GM21786 (cell line): ENCODE results near the gene ATG4A.

ENCODE experiments used
- ATAC-seq: cut with Tn5 transposase; IDR thresholded peaks from one replicate; pipeline ENCODE4 v1.9.1; 2021; ENCODE audit not compliant: unreplicated experiment

The ATG4A gene

GRCh38 chrX:108091264-108091877, at the start of gene ATG4A, which contains the start of gene PSMD10:
TSS of gene ATG4A (plus strand) at chrX:108091778. CDS start at chrX:108091827, 49 bp downstream.
TSS of gene PSMD10 (minus strand) at chrX:108091542. CDS start at chrX:108091520, 22 bp downstream.
- ATAC-seq: peak; percentile 96

GRCh38 chrX:108044554-108045256, 46.9 kb upstream of the ATG4A start, which contains the start of gene VSIG1:
TSS of gene VSIG1 (plus strand) at chrX:108045065. CDS start at chrX:108045131, 66 bp downstream.
- no peak for ATAC-seq

GRCh38 chrX:108049649-108050048, 41.9 kb upstream of the ATG4A start:
- no peak for ATAC-seq

GRCh38 chrX:108053218-108053617, 38.4 kb upstream of the ATG4A start:
- ATAC-seq: no peak

GRCh38 chrX:108055546-108055945, 36.0 kb upstream of the ATG4A start:
- no peak for ATAC-seq

- no peak for ATAC-seq
Measured at GRCh38 chrX:108059801-108060200, 31.8 kb upstream of the ATG4A start.

- ATAC-seq: no peak
Measured at GRCh38 chrX:108064001-108064400, 27.6 kb upstream of the ATG4A start.

- peak; percentile 60 for ATAC-seq
Measured at GRCh38 chrX:108064613-108065012, 27.0 kb upstream of the ATG4A start.

- ATAC-seq: no peak
Measured at GRCh38 chrX:108068121-108068520, 23.5 kb upstream of the ATG4A start.

GRCh38 chrX:108070891-108071290, 20.7 kb upstream of the ATG4A start:
- no peak for ATAC-seq

- ATAC-seq: no peak
Measured at GRCh38 chrX:108071578-108071977, 20.0 kb upstream of the ATG4A start.

GRCh38 chrX:108072746-108073145, 18.8 kb upstream of the ATG4A start:
- ATAC-seq: no peak

- no peak for ATAC-seq
Measured at GRCh38 chrX:108081110-108081509, 10.5 kb upstream of the ATG4A start.

GRCh38 chrX:108087792-108088191, 3.8 kb upstream of the ATG4A start:
- ATAC-seq: no peak

GRCh38 chrX:108088511-108088910, 3.1 kb upstream of the ATG4A start:
- no peak for ATAC-seq

- no peak for ATAC-seq
Measured at GRCh38 chrX:108090491-108091263, 901 bp upstream of the ATG4A start.

- ATAC-seq: peak; percentile 34
Measured at GRCh38 chrX:108091878-108092291, 307 bp downstream of the ATG4A start.

GRCh38 chrX:108097380-108097779, 5.8 kb downstream of the ATG4A start:
- no peak for ATAC-seq

- no peak for ATAC-seq
Measured at GRCh38 chrX:108105473-108105872, 13.9 kb downstream of the ATG4A start.

- no peak for ATAC-seq
Measured at GRCh38 chrX:108114541-108114940, 23.0 kb downstream of the ATG4A start.

GRCh38 chrX:108117988-108118387, 26.4 kb downstream of the ATG4A start:
- ATAC-seq: no peak

GRCh38 chrX:108121291-108121690, 29.7 kb downstream of the ATG4A start:
- no peak for ATAC-seq
